ENCODE data around the gene CASP6.

GRCh38 chr4:109713500-109713899 is 10.3 kb upstream of the CASP6 start:
- TF ChIP-seq ZNF274 (IDR thresholded peaks at IDR 0.05; ENCODE audit: low read depth, low read length) (no peak), YY1 (IDR thresholded peaks at IDR 0.05; ENCODE audit: insufficient read depth, insufficient read length) (no peak), SUZ12 (IDR thresholded peaks at IDR 0.05; ENCODE audit: extremely low read depth, insufficient read depth, insufficient read length) (no peak)
